Measurements from ENCODE around the gene ECSIT.

The ECSIT gene

DNA sequence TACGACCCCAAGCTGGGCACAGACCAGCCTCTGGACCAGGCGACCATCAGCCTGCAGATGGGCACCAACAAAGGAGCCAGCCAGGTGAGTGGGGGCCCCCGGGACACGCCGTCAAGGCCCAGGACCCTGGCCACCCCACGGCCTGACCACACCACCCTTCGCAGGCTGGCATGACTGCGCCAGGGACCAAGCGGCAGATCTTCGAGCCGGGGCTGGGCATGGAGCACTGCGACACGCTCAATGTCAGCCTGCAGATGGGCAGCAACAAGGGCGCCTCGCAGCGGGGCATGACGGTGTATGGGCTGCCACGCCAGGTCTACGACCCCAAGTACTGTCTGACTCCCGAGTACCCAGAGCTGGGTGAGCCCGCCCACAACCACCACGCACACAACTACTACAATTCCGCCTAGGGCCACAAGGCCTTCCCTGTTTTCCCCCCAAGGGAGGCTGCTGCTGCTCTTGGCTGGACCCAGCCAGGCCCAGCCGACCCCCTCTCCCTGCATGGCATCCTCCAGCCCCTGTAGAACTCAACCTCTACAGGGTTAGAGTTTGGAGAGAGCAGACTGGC lies 20.5 kb upstream of the ECSIT start:
- DNase-seq = no peak

DNA sequence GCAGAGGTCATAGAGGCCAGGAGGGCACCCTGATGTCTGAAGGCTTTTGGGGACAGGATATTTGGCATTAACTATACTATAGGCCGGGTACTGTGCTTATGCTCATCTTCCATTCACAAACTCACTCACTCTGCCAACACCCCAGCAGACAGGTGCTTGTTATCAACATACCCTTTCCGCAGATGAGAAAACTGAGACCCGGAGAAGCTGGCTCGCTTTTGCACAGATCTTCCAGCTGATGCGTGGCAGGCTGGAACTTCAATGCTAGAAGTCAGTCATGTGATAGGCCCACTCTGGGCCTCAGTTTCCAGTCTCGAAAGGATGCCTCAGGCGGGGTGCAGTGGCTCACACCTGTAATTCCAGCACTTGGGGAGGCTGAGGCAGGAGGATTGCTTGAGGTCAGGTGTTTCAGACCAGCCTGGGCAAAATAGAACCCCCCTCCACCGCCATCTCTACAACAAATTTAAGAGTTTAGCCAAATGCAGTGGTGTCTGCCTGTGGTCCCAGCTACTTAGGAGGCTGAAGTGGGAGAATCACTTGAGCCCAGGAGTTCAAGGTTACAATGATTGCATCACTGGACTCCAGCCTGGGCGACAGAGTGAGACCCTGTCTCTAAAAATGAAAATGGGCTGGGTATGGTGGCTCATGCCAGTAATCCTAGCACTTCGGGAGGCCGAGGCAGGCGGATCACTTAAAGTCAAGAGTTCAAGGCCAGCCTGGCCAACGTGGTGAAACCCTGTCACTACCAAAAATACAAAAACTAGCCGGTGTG lies 19.2 kb upstream of the ECSIT start:
- no peak for DNase-seq

DNA sequence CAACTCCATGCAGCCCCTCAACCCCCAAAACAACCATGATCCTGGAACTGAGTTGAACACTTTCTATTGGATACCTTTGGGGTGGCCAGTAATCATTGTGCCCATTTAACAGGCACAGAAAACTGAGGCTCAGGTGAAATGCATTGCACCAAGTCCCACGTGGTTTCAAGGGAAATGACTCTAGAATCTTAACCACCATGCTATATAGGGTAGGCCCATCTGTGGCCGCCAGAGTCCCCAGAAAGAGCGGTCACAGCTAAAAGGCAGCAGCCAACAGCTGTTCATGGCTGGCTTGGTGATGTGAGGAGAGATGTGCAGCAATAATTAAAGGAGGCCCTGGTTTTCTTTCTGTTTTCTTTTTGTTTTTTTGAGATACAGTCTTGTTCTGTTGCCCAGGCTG lies 12.3 kb upstream of the ECSIT start:
- DNase-seq = no peak

DNA sequence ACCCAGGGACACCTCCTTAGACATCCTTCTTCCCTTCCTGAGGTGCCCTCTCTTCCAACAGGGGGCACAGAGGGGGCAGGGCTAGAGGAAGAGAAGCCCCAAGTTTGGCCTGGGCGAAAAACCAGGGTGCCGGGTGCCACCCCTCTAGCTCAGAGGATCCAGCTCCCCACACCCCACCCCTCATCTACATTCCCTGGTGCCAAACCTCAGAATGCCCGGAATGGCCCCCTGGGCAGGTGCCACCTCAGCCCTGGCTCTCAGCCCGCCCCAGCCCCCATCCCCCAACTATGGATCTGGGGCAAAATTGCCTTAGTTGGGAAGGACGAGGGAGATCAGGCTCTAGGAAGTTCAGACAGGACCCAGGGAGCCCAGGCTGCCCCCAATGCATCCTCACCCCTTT lies 11.7 kb upstream of the ECSIT start:
- no peak for DNase-seq

DNA sequence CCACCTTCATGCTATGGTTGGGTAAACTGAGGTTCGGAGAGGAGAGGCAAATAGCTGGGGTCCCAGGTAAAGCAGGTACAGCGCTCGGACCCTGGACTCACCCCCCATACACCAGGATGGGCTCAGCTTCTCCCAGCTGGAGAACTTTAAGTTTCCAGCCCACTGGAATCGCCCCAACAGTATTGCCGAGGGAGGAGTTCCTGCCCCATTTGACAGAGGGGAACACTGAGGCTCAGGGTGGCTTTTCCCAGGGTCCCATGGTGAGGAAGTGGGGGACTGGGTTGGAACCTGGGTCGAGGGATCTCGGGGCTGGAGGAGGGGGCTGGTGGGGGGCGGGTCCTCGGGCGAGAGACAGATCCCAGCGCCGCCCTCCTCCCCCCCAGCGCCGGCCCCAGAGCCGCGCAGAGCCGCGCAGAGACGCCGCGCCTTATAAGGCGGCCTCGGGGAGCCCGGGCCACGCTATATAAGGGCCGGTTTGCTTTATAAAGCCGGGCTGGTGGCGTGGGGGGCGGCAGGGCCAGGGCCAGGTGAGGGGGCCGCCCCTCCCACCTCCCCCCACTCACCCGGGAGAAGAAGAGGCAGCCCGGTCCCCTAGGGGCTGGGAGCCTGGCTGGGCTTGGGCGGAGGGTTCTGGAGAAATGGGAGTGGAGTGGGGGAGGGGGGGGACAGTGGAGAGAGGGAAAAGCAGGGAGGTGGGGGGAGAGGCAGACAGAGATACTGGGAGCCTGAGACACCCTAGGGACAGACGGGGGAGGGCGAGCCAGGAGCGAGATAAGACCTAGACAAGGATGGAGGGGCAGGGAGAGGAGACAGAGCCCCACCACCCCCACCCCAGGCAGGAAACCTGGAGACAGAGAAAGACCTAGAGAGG lies 10.8 kb upstream of the ECSIT start:
- DNase-seq = no peak

DNA sequence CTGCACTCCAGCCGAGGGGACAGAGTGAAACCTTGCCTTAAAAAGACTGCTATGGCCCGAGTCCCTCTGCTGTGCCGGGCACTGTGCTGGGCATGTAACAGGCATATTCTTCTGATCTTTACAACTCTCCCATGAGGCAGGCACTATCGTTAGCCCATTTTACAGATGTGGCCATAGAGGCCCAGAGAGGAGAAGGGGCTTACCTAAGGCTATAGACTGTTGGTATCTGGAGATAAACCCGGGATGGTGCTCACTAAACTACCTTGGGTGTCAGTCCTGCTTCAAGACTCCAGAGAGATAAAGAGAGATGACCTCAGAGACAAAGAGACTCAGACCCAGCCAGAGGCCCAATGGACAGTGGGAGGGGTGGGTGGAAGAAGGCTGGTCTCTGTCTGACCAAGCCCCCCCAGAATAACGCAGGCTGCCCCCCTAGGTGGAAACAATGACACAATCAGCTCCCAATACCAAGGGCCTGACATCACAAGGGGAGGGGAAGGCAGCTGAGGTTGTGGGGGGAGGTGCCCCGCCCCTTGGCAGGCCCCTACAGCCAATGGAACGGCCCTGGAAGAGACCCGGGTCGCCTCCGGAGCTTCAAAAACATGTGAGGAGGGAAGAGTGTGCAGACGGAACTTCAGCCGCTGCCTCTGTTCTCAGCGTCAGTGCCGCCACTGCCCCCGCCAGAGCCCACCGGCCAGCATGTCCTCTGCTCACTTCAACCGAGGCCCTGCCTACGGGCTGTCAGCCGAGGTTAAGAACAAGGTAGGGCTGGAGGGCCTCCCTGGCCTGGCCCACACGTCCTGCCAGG lies 9.5 kb upstream of the ECSIT start, which contains the start of gene CNN1:
Gene CNN1, plus strand, starts transcription at position 620 of the 805 bp plus-strand sequence. Its CDS starts 77 bp downstream, at position 697.
- no peak for DNase-seq

DNA sequence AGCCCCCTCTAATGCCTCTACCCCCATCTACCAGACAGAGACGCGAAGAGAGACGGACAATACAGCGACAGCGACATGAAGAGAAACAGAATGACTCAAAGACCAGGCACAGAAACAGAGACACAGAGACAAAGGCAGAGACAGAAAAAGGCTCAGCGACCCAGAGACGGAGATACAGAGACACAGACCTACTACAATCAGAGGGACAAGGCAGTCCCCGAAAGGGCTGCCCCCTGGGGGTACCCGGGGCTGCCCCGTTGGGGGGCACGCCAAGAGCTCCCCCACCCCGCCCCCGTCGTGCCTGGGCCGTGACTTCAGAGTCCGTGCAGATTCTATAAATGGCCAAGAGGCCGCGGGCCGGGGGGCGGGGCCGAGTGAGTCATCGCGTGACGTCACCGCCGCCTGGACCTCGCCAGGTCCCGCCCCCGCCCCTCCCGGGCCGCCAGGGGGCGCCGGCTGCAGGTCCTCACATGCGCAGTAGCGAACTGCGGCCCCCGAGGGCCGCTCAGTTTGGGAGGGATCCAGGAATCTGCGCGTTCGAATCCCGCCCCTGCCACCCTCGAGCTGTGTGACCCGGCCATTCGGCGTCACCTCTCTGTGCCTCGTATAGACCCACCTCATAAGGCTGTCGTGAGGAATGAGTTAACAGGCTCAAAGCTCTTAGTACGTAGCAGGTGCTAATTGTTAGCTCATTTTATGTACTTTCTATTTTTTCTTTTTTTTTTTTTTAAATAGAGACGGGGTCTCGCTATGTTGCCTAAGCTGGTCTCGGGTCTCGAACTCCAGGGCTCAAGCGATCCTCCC lies 7.1 kb upstream of the ECSIT start:
- peak; percentile 86 for DNase-seq

DNA sequence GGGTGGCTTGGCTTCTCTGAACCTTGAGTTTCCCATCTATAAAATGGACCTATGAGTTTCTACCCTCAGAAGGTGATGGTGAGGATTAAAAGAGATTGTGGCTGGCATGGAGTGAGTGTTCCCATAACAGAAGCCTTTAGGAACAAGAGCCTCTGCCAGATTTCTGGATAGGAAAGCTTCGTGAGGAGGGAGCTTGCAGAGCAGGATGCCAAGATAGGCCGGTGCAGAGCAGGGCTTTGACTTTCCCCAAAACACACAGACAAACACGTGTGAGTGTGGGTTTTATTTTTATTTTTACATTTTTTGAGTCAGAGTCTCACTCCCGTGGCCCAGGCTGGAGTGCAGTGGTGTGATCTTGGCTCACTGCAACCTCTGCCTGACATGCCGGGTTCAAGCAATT lies 6.0 kb upstream of the ECSIT start:
- no peak for DNase-seq

DNA sequence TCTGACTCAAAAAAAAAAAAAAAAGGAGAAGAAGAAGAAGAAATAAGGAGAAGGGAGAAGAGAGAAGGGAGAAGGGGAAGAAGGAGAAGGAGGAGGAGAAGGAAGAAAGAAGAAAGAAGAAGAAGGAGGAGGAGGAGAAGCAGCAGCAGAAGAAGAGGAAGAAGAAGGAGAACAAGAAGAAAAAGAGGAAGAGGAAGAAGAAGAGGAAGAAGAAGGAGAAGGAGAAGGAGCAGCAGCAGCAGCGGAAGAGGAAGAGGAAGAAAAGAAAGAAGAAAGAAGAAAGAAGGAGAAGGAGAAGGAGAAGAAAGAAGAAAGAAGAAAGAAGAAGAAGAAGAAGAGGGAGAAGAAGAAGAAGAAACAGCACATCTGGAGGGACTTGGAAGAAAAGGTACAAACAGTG lies 5.6 kb upstream of the ECSIT start:
- no peak for DNase-seq

DNA sequence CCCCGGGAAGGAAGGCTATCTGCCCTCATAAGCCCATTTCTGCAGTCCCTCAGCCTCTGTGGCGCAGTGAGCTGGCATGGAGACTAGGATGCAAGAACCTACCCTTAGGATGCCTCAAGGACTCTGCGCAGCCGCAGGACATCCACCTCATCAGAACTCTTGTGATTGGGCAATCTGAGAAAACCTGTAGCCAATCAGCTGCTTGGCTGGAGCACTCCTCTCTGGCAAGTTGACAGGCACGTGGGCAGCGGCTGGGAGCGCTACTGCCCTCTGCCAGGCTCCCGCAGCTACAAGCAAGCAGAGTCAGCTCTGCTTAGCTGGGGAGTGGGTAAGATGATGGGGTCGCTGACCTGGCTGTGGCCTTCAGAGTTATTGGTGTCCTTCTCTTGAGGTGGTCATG lies 1.5 kb upstream of the ECSIT start:
- peak; percentile 28 for DNase-seq

DNA sequence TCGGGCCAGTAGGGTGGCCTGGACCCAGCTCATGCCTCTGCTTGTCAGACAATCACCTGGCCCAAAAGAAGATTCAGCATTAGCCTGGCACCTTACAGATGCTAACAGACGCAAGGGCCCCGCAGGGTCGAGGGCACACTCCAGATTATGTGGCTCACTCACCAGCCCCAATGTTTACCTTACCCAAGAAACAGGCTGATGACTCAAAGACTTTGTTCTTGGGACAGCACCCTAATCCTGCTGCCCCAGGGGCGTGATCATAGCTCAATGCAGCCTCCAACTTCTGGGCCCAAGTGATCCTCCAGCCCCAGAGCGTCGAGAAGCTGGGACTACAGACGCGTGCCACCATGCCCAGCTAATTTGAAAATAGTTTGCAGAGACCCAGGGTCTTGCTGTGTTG lies 9.8 kb downstream of the ECSIT start:
- no peak for DNase-seq

DNA sequence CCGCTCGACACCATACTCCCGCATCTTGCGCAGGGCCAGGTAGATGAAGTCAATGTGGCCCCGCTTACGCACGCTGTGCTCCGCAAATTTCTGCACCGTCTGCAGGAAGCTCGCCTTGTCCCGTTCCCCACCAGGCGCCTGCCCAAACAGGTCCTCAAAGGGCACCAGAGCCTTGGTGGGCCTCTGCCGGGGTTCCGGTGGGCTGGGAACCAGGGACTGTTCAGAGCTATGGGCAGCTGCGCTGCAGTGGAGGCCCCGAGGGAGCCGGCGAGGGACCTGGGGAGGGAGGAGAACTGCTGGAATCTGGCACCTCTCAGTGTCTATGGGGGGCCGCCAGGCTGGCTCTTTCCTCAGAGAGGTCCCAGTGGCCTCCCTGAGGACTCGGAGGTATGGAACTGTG lies 15.0 kb downstream of the ECSIT start:
- DNase-seq = no peak

DNA sequence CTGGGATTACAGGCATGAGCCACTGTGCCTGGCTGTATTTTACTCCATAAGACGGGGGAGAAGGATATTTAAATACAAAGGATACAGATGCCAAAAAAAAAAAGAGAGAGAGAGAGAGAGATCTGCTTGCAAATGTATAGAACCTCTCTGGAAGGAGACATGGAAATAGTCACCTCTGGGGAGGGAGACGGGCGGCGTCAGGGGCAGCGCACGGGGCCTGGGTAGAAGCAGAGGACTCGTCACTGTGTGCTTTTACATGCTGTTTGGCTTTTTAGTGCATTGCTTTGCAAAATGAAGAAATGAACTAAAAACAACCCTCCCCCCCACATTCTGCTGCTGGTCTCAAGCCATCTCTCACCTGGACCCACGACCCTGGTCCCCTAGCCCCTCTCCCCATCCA lies 18.5 kb downstream of the ECSIT start:
- DNase-seq = no peak

DNA sequence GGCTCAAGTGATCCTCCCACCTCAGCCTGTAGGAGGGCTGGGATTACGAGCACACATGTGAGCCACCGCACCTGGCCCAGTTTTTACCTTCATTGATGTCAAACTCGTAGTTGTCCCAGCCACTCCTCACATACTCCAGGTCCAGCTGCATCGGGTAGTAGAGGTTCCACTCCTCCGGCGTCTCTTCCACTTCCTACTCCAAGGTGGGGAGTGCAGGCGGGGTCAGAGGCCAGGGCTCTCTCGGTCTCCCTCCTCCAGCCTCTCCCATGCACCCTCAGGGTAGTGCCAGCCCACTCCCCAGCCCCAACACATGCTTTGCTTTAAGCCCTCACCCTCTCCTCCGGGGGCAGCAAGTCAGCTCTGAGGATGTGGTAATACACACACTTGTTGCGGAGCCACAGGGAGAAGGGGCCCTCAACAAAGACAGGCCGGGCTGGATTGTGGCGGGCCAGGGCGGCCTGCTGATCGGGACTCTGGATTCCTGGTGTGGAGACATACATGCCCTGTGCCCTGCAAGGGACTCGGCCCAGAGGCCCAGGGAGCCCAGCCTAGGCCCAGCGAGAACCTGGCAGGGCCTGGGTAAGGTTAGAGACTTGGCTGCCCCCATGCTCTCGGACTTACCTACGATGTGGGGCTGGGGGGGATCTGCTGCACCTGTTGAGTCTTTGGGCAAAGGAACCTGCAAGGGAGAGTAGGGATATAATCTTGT lies 21.4 kb downstream of the ECSIT start:
- DNase-seq = no peak

DNA sequence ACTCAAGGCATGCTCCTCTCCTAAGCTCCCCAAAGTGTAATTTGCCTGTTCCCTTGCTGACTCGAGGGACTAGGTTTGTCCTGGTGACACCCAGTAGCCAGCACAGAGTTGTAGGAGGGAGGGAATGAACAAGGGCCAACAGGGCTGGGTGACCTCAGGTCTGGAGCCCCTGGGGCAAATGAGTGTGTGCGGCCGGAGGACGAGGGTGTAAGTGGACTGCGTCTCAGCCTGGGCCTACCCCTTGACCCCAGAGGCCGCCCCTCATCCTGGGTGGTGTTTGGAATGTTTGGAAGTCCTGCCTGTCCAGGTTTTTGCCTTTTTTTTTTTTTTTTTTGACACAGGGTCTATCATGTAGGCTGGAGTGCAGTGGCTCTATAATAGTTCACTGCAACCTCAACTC lies 22.0 kb downstream of the ECSIT start:
- DNase-seq = no peak

DNA sequence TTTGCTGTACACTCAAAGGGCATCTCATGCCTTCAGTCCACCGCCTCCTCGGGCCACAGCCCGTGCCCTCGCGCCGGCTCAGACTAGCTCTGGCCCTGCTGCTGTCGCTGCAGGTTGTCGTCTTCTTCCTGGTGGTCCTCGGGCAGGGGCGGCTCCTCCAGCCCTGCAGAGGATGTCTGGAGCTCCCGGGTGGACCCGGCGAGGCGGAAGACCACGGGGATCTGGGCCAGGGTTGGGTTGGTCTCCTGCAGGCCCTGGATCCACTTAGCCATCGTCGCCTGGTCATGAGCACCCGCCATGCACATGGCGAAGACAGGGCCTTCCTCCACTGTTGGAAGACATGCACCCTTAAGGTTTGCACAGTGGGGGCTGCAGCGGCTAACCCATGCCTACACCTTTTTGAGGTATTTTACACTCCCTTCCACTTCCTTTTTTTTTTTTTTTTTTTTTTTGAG lies 22.8 kb downstream of the ECSIT start:
- no peak for DNase-seq

DNA sequence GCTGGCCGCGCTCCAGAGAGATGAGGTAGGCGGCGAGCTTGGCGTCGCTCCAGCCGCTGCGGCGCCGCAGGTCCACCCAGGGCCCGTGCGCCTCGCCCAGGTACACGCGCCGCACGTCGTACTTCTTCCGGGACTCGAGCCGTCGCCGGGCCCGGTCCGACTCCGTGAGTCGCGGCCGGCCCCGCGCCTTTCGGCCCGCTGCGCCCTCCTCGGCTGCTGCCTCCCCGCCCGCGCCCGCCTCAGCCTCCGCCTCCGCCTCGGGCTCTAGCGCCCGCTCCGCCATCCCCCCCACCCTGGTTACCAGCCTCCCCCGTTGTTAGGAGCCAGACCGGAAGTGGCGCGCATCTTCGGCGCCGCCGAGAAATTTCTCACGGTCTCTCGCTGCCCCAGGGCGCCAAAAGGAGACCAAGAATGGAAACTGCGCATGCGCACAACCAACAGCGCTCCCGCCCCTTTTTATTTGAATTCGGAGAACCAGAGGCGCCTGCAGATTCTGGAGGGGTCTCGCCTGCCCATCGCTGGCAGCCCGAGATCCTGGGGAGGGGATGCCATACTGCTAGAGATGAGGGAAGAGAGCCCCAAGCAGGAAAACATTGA lies 23.3 kb downstream of the ECSIT start, which contains the start of gene ZNF653:
Gene ZNF653, minus strand, starts transcription at position 336 of the 597 bp plus-strand sequence. Its CDS starts 53 bp downstream, at position 283.
- DNase-seq = peak; percentile 95

DNA sequence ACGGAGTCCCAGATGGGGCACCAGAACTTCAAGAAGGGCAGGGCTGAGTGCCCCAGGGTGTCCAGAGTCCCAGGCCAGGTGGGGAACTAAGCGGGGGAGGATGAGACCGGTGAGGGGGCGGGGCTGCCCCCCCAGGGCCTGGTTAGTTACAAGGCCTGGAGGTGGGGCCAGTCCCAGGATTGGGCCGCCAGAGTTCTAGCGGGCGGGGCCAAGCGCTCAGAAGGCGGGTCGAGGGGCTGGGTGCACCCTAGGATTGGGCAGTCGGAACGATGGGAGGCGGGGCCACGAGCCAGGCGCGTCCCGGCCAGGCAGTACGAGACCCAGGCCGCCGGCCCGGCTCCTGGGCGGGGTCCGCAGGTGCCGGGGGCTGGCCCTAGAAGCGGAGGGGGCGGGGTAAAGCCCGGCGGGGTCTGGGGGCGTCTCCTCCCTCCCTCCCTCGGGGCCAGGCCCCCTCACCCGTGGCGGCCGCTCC lies 23.9 kb downstream of the ECSIT start:
- peak; percentile 98 for DNase-seq

DNA sequence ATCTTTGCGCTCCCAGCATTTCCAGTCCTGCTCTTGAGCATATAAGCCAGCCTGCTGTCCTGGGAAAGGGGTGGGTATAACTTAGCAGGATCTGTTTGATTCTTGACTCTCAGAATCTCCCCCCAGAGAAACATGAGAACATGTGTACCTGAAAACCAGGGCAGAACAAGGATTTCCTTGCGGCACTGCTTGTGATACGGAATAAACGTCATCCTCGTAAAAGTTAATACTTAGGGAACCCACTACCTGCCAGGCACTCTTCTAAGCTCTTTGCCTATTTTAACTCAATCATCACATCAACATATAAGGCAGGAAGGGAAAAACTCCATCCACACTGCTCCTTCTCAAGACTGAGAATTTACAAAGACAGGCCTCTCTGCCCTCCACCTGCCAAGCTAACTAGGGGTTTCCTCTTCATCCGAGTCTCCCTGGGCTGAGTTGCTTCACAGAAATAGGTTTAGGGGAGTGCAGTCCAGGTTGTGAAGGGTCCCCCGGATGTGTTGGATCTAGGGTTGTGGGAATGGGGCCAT lies 24.4 kb downstream of the ECSIT start:
- DNase-seq = no peak

DNA sequence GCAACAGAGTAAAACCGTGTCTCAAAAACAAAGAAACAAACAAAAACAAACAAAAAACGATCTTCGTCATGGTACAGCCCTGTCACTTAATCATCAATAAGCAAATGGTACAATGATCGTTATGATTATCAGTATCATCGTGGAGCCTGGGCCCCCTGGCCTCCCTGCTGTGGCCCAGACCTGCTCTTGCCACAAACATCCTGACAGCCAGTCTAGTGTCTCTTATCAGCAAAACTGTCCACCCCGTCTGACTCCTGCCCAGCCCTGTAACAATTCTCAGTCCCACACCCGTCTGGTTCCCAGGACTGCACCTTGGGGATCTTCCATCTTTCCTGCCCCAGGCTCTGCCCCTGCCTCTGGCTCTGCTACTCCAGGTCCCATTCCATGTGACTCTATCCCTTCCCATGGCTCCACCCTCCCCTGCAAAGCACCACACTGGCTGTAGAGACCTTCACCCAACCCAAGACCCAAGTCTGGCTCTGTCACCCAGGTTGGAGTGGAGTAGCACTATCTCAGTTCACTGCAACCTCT lies 29.0 kb downstream of the ECSIT start:
- no peak for DNase-seq
